Right atrium auricular region (tissue), 2 donors: ENCODE results near the gene TAL1. TPM values are rescaled to one million over a fixed set of nuclear protein-coding genes. Genes with fewer than 3 reads are reported as not detected.

Experiments
- DNase-seq: peaks from one replicate; pipeline ENCODE4 v3.0.0-alpha.2; 2019; ENCODE audit warnings: low spot score
- H3K27ac ChIP-seq, 2 donors: fragments of 200-600 bp; sonication (generic); 1 replicate in 1 of 2; 2 replicates in 1 of 2; pipeline ENCODE4 v1.5.1; 2016 to 2019
- H3K27me3 ChIP-seq, 2 donors: fragments of 200-600 bp; sonication (generic); one replicate each; pipeline versions ENCODE4 v1.5.1 to v1.6.0; 2017 to 2019
- H3K36me3 ChIP-seq: fragments of 200-600 bp; sonication (generic); one replicate; pipeline ENCODE4 v1.5.1; 2016
- H3K4me1 ChIP-seq, 2 donors: fragments of 200-600 bp; sonication (generic); one replicate each; pipeline versions ENCODE4 v1.5.1 to v1.6.0; 2017 to 2019
- H3K4me3 ChIP-seq, 2 donors: fragments of 200-600 bp; sonication (generic); 1 replicate in 1 of 2; 2 replicates in 1 of 2; pipeline ENCODE4 v1.5.1; 2017 to 2019; ENCODE audit warnings: mild to moderate bottlenecking in 1 of 2, moderate library complexity in 1 of 2
- H3K9me3 ChIP-seq, 2 donors: fragments of 200-600 bp; sonication (generic); one replicate each; pipeline ENCODE4 v1.5.1; 2019
- CTCF ChIP-seq, 2 donors: fragments of 200-600 bp; sonication (generic); IDR thresholded peaks; one replicate each; pipeline ENCODE4 v1.5.1; 2019; ENCODE audit warnings: antibody characterized with exemption in 2 of 2
- total RNA-seq, 2 donors: library from RNA; depleted of rRNA; stranded (reverse); fragments of >200 nt; gene quantifications; one replicate each; pipeline ENCODE4 v1.1.0, GENCODE V29; 2016

The TAL1 gene
- total RNA-seq, 2 donors from 2014 or later, result 3.1 to 4.1 TPM

- DNase-seq, result no peak
Measured at GRCh38 chr1:47174656-47175020, 57.4 kb downstream of the TAL1 start.

DNA sequence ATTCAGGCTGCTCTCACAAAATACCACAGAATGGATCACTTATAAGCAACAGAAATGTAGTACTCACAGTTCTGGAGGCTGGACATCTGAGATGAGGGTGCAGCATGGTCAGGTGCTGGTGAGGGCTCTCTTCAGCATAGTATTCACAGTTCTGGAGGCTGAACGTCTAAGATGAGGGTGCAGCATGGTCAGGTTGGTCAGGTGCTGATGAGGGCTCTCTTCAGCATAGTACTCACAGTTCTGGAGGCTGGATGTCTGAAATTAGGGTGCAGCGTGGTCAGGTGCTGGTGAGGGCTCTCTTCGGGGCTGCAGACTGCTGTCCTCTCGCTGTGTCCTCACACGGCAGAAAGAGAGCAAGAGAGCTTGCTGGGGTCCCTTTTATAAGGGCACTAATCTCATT is 59.2 kb downstream of the TAL1 start:
- no peaks in the 10 kb centered on the region for H3K36me3 ChIP-seq
- H3K9me3 ChIP-seq, result no peaks in the 10 kb centered on the region
- no peaks in the 10 kb centered on the region for H3K27me3 ChIP-seq
- TF ChIP-seq CTCF (IDR thresholded peaks at IDR 0.05), result no peak
- no peak overlapping the region for H3K27ac ChIP-seq
- DNase-seq, result no peak
- no peaks in the 10 kb centered on the region for H3K4me1 ChIP-seq
- H3K4me3 ChIP-seq, result no peak overlapping the region

More at GRCh38 chr1:47174656-47175020, 57.4 kb downstream of the TAL1 start:
- no peaks in the 10 kb centered on the region for H3K36me3 ChIP-seq
- no peak for TF ChIP-seq CTCF (IDR thresholded peaks at IDR 0.05)
- H3K9me3 ChIP-seq, result no peaks in the 10 kb centered on the region
- peaks cover 0 to 5% of the 10 kb centered on the region in 2 donors for H3K4me1 ChIP-seq
- no peak overlapping the region for H3K4me3 ChIP-seq
- no peaks in the 10 kb centered on the region for H3K27me3 ChIP-seq
- H3K27ac ChIP-seq, result no peak overlapping the region

Other genes starting within 250 kb of the TAL1 start
- gene CYP4X1, start 208.6 kb downstream of the TAL1 start, total RNA-seq, result 1 to 10 TPM; 2.2 to 3.5 TPM
- under 1 TPM in 1 of 2 donors, not detected in 1; 0.35 TPM for gene CYP4Z1, start 165.0 kb downstream of the TAL1 start, total RNA-seq
- gene CYP4A22, start 94.8 kb downstream of the TAL1 start, total RNA-seq, result not detected
- 10 to 100 TPM in 1 of 2 donors, 1 to 10 TPM in 1; 3.1 to 10.6 TPM for gene PDZK1IP1, start 42.2 kb downstream of the TAL1 start, total RNA-seq
- gene STIL, start 81.9 kb upstream of the TAL1 start, total RNA-seq, result under 1 TPM; 0.31 to 0.52 TPM
- 10 to 100 TPM; 51.4 to 72.3 TPM for gene CMPK1, start 101.6 kb upstream of the TAL1 start, total RNA-seq
- gene FOXE3, start 184.1 kb upstream of the TAL1 start, total RNA-seq, result not detected
- gene FOXD2, start 205.8 kb upstream of the TAL1 start, total RNA-seq, result under 1 TPM in 1 of 2 donors, not detected in 1; 0.04 TPM